Thymus (tissue), 11 donors: Measurements from ENCODE around the gene RAPGEFL1. TPM values are rescaled to one million over a fixed set of nuclear protein-coding genes. Genes with fewer than 3 reads are reported as not detected.

Source experiments
- DNase-seq, 9 donors: peaks; one replicate each; pipeline ENCODE4 v3.0.0-alpha.2; 2013; ENCODE audit warnings: low spot score in 9 of 9, low read depth in 6 of 9, missing footprints in 1 of 9
- H3K27ac ChIP-seq, 2 donors: one replicate each; pipeline ENCODE4 v1.5.1; 2013; ENCODE audit warnings: control low read depth in 1 of 2, low read depth in 1 of 2, low read length in 1 of 2, mild to moderate bottlenecking in 1 of 2, moderate library complexity in 1 of 2
- H3K27me3 ChIP-seq, 2 donors: one replicate each; pipeline ENCODE4 v1.5.1; 2013; ENCODE audit warnings: low read length in 1 of 2; ENCODE audit not compliant: control insufficient read depth in 2 of 2, insufficient read depth in 1 of 2
- H3K36me3 ChIP-seq, 2 donors: one replicate each; pipeline ENCODE4 v1.5.1; 2013; ENCODE audit warnings: low read length in 1 of 2, mild to moderate bottlenecking in 1 of 2, moderate library complexity in 1 of 2; ENCODE audit not compliant: control insufficient read depth in 2 of 2, insufficient read depth in 2 of 2
- H3K4me1 ChIP-seq, 2 donors: one replicate each; pipeline ENCODE4 v1.5.1; 2013; ENCODE audit warnings: low read length in 2 of 2; ENCODE audit not compliant: control insufficient read depth in 2 of 2, insufficient read depth in 2 of 2
- H3K4me3 ChIP-seq, 2 donors: one replicate each; pipeline ENCODE4 v1.5.1; 2013; ENCODE audit warnings: low read length in 2 of 2, control low read depth in 1 of 2, mild to moderate bottlenecking in 1 of 2
- H3K9me3 ChIP-seq, 2 donors: one replicate each; pipeline ENCODE4 v1.5.1; 2013; ENCODE audit warnings: low read length in 1 of 2, mild to moderate bottlenecking in 1 of 2; ENCODE audit not compliant: control insufficient read depth in 2 of 2, insufficient read depth in 1 of 2
- WGBS: extraction: QIAGEN DNeasy Blood & Tissue Kit; methylation state at CpG from one replicate; pipeline ENCODE4 v1.1.7; 2013; 5-methylcytosine and 5-hydroxymethylcytosine counted together
- polyA plus RNA-seq: library from polyadenylated mRNA; stranded (reverse); fragments of 200-250 nt; gene quantifications from one replicate; pipeline ENCODE4 v1.2.3, GENCODE V29; 2013
- total RNA-seq: library from RNA; stranded (reverse); fragments of 120-200 nt; gene quantifications from one replicate; pipeline ENCODE4 v1.2.4, GENCODE V29; 2013
- donor health status: healthy.

Gene RAPGEFL1
- total and polyA plus RNA-seq, 2 donors: 0.99 to 17.4 TPM

DNA sequence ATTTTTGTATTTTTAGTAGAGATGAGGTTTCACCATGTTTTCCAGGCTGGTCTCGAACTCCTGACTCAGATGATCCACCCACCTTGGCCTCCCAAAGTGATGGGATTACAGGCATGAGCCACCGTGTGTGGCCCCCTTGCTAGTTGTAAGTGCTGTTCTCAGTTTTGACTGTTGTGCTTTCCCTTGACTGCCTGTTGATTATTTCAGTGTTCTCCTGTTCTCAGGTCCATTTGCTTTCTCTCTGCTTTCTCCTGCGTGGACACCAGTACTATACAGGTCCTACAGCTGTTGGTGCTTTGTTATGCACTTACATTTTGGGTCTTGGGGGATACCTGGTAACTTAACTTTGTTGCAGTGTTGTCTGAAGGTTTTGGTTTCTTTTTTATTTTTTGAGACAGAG lies 28.7 kb upstream of the RAPGEFL1 start:
- Histone ChIP-seq H3K36me3 (peaks cover 52 to 74% of the 10 kb centered on the region in 2 donors), H3K4me3 (no peak overlapping the region), H3K27ac (no peak overlapping the region), H3K9me3 (no peaks in the 10 kb centered on the region), H3K27me3 (no peaks in the 10 kb centered on the region), H3K4me1 (no peaks in the 10 kb centered on the region)
- DNase-seq: no peak
- 98% methylated on average over 3 of the region's 3 CpGs for WGBS

DNA sequence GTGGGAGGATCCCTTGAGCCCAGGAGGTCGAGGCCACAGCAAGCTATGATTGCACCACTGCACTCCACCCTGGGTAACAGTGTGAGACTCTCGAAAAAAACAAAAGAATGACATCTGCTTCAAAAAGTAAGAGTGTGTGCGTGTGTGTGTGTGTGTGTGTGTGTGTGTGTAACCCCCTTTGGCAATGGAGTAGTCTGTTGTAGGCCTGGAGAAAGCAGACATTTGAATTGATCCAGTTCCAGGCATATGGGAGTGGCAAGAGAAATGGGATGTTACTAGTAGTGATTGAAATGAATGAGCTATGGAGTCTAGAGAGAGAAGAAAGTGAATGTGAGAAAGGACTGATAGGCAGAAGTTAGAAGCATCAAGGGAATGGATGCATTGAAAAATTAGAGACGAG lies 27.0 kb upstream of the RAPGEFL1 start:
- peaks cover 55 to 86% of the 10 kb centered on the region in 2 donors for H3K36me3 ChIP-seq
- WGBS: 95% methylated on average over 4 of the region's 4 CpGs
- no peak overlapping the region for H3K27ac ChIP-seq

DNA sequence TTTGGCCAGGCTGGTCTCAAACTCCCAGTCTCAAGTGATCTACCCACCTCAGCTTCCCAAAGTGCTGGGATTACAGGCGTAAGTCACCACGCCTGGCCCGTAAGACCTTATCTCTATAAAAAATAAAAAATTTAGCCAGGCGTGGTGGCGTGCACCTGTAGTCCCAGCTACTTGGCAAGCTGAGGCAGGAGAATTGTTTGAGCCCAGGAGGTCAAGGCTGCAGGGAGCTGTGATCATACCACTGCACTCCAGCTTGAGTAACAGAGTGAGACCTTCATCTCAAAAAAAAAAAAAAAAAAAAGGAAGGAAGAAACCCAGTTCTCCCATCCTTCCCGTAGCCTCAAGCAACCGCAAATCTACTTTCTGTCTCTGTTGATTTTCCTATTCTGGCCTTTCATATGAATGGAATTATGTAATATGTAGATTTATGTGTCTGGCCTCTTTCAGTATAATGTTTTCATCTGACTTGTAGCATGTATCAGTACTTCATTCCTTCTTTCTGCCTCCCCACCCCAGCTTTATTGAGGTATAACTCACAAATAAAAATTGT lies 25.8 kb upstream of the RAPGEFL1 start:
- Histone ChIP-seq H3K9me3 (no peaks in the 10 kb centered on the region), H3K4me3 (no peak overlapping the region), H3K36me3 (peaks cover 50 to 84% of the 10 kb centered on the region in 2 donors), H3K4me1 (no peaks in the 10 kb centered on the region), H3K27ac (no peak overlapping the region), H3K27me3 (no peaks in the 10 kb centered on the region)
- WGBS: 86% methylated on average over 7 of the region's 7 CpGs
- DNase-seq: no peak

More for the DNA sequence above, 27.0 kb upstream of the RAPGEFL1 start:
- no peak overlapping the region for H3K4me3 ChIP-seq
- no peaks in the 10 kb centered on the region for H3K4me1 ChIP-seq
- no peak for DNase-seq
- H3K27me3 ChIP-seq: no peaks in the 10 kb centered on the region
- H3K9me3 ChIP-seq: no peaks in the 10 kb centered on the region

DNA sequence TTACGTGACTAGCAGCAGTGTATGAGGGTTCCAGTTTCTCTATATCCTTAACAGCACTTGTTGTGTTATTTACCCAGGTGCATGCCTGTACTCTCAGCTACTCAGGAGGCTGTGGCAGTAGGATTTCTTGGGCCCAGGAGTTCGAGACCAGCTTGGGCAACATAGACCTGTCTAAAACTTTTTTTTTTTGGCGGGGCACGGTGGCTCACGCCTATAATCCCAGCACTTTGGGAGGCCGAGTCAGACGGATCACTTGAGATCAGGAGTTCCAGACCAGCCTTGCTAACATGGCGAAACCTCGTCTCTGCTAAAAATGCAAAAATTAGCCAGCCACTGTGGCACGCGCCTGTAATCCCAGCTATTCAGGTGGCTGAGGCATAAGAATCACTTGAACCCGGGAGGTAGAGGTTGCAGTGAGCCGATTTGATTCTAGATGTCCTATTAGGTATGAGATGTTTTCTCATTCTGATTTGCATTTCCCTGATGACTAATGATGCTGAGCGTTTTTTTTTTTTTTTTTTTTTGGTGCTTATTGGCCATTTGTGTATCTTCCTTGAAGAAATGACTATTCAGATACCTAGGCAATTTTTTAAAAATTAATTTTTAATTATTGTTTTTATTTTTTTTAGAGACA lies 23.6 kb upstream of the RAPGEFL1 start:
- H3K27me3 ChIP-seq: no peaks in the 10 kb centered on the region
- no peaks in the 10 kb centered on the region for H3K9me3 ChIP-seq
- WGBS: 97% methylated on average over 14 of the region's 14 CpGs
- H3K27ac ChIP-seq: no peak overlapping the region
- H3K36me3 ChIP-seq: peaks cover 32 to 74% of the 10 kb centered on the region in 2 donors
- no peak for DNase-seq
- H3K4me1 ChIP-seq: no peaks in the 10 kb centered on the region
- no peak overlapping the region for H3K4me3 ChIP-seq

DNA sequence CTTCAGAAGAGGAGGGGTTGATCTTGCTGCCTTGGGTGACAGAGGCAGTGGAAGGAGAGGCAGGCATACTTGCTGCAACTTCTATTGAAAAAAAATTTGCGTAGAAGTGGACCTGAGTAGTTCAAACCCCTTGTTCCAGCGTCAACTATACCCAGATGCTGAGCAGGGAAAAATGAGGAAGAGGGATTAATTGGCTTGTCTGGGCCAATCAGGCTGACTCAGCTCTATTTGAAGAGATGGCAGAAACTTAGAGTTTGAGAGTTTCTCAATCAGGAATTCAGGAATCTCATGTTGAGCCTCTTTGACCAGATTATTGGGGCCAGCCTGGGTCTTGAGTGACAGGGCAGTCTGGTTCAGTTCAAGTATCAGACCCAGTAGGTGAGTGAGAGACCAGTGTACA lies 19.3 kb upstream of the RAPGEFL1 start:
- 95% methylated on average over 2 of the region's 2 CpGs for WGBS
- Histone ChIP-seq H3K4me1 (no peaks in the 10 kb centered on the region), H3K36me3 (peaks cover 23 to 66% of the 10 kb centered on the region in 2 donors), H3K4me3 (no peak overlapping the region), H3K9me3 (no peaks in the 10 kb centered on the region), H3K27me3 (no peaks in the 10 kb centered on the region), H3K27ac (no peak overlapping the region)
- DNase-seq: no peak

DNA sequence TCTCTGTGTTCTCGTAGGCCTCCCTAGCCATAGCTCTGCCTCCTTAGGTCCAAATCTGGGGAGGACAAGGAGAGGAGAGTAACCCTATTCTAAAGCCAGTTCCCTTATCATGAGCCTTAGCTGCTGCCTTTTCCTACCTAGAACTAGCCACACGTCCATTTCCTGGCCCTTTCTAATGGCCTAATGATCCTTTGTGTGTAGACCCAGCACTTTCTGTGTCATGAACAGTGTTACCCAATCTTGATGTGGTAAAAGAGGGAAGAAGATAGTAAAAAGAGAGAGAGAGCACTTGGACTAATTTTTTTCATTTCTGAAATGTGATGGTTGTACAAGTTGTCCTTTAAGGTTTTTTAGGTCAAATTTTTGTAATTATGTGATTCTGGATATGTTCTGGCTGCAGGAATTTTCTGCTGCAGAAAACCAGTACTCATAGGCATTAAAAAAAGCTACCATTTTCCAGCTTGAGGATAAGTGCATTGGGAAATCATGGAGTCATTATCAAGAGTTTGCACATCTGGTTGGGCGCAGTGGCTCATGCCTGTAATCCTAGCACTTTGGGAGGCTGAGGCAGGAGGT lies 18.7 kb upstream of the RAPGEFL1 start:
- Histone ChIP-seq H3K36me3 (peaks cover 29 to 66% of the 10 kb centered on the region in 2 donors), H3K4me1 (no peaks in the 10 kb centered on the region)
- 97% methylated on average over 3 of the region's 3 CpGs for WGBS

DNA sequence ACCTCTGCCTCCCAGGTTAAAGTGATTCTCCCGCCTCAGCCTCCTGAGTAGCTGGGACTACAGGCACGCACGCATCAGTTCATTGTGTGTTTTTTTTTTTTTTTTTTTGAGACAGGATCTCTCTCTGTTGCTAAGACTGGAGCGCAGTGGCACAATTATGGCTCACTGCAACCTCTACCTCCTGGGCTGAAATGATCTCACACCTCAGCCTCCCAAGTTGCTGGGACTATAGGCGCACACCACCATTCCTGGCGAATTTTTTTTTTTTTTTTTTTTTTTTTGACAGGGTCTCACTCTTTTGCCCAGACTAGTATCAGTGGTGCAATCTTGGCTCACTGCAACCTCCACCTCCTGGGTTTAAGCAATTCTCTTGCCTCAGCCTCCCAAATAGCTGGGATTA lies 17.8 kb upstream of the RAPGEFL1 start:
- no peaks in the 10 kb centered on the region for H3K9me3 ChIP-seq
- H3K4me3 ChIP-seq: no peak overlapping the region
- no peaks in the 10 kb centered on the region for H3K4me1 ChIP-seq
- over 99% methylated on average over 6 of the region's 6 CpGs for WGBS
- no peaks in the 10 kb centered on the region for H3K27me3 ChIP-seq
- H3K36me3 ChIP-seq: peaks cover 38 to 66% of the 10 kb centered on the region in 2 donors
- DNase-seq: no peak
- H3K27ac ChIP-seq: no peak overlapping the region

More for the DNA sequence above, 18.7 kb upstream of the RAPGEFL1 start:
- no peak for DNase-seq
- H3K27me3 ChIP-seq: no peaks in the 10 kb centered on the region
- no peak overlapping the region for H3K4me3 ChIP-seq
- H3K9me3 ChIP-seq: no peaks in the 10 kb centered on the region
- H3K27ac ChIP-seq: no peak overlapping the region

DNA sequence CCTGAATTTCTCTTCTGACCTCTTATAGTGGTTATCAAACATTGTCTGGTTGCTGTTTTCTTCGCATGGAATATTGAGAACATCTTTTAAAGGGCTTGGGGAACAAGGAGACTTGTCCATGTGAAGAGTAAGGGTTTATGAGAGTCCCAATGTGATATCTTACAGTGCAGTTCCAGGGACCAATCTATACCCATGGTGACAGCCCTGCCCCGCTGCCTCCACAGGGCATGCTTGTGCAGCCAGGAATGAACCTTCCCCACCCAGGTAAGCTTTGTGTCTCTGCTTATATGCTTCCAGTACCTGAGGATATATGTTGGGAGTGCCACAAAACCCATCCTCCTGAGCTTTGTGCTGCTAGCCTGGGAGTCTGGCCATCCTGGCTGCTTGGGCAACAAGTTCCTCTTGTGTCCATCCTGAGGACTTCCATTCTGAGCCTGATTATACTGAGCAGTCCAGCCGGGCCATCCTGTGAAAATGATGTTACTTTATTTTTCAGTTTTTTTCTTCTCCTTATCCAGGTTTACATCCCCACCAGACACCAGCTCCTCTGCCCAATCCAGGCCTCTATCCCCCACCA lies 9.5 kb upstream of the RAPGEFL1 start:
- Histone ChIP-seq H3K4me1 (no peaks in the 10 kb centered on the region), H3K27me3 (no peaks in the 10 kb centered on the region), H3K36me3 (peaks cover 80 to 94% of the 10 kb centered on the region in 2 donors), H3K4me3 (no peak overlapping the region), H3K9me3 (no peaks in the 10 kb centered on the region), H3K27ac (peak overlapping the region in 1 of 2 donors; percentile 36)
- DNase-seq: no peak
- WGBS: 96% methylated on average over 3 of the region's 3 CpGs

DNA sequence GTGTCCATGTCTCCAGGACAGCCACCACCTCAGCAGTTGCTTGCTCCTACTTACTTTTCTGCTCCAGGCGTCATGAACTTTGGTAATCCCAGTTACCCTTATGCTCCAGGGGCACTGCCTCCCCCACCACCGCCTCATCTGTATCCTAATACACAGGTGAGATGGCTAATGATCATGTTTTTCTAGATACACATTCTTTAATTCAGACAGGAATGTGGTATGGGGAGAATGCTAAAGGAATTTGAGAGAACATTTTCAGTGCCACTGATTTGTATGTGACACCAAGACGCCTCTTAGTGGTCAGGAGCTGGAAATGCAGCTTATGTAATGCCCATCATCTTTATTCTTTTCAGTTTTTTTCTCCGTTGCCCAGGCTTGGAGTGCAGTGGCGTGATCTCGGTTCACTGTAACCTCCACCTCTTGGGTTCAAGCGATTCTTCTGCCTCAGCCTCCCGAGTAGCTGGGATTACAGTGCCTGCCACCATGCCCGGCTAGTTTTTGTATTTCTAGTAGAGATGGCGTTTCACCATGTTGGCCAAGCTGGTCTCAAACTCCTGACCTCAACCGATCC lies 8.9 kb upstream of the RAPGEFL1 start:
- Histone ChIP-seq H3K4me3 (no peak overlapping the region), H3K27ac (peak overlapping the region in 1 of 2 donors; percentile 36), H3K27me3 (no peaks in the 10 kb centered on the region), H3K4me1 (no peaks in the 10 kb centered on the region), H3K9me3 (no peaks in the 10 kb centered on the region), H3K36me3 (peaks cover 78 to 93% of the 10 kb centered on the region in 2 donors)
- peak in 6 of 9 donors; percentile 22 to 70 (median 46) for DNase-seq
- WGBS: 66% methylated on average over 11 of the region's 11 CpGs
